Psoas muscle (tissue), 8 donors: Measurements from ENCODE around the gene TOMM6. TPM values are rescaled to one million over a fixed set of nuclear protein-coding genes. Genes with fewer than 3 reads are reported as not detected.
A peak's percentile ranks its signal among the peaks of the same experiment; 100 is the strongest.

Source experiments
- ATAC-seq, 4 donors: fragments of 200-7000 bp; cut with Tn5 transposase; one replicate each; pipeline ENCODE4 v1.9.1; 2020; ENCODE audit warnings: moderate library complexity in 3 of 4, mild to moderate bottlenecking in 2 of 4
- DNase-seq, 2 donors: peaks; one replicate each; pipeline ENCODE4 v3.0.0-alpha.2; 2020
- H3K27ac ChIP-seq: fragments of 200-600 bp; one replicate; pipeline ENCODE4 v1.8.0; 2022
- H3K27me3 ChIP-seq, 3 donors: fragments of 200-600 bp in 1 of 3; one replicate each; pipeline versions ENCODE4 v1.6.1 to v1.8.0; 2013 to 2022; ENCODE audit warnings: low read length in 2 of 3, mild to moderate bottlenecking in 2 of 3, moderate library complexity in 1 of 3; ENCODE audit not compliant: insufficient read depth in 3 of 3
- H3K36me3 ChIP-seq, 2 donors: fragments of 200-600 bp in 1 of 2; one replicate each; pipeline versions ENCODE4 v1.6.1 to v1.8.0; 2013 to 2022; ENCODE audit warnings: low read depth in 1 of 2, mild to moderate bottlenecking in 1 of 2, moderate library complexity in 1 of 2; ENCODE audit not compliant: insufficient read depth in 1 of 2
- H3K4me1 ChIP-seq: fragments of 200-600 bp; one replicate; pipeline ENCODE4 v1.8.0; 2022
- H3K4me3 ChIP-seq: fragments of 200-600 bp; one replicate; pipeline ENCODE4 v1.8.0; 2022; ENCODE audit warnings: mild to moderate bottlenecking
- H3K9me3 ChIP-seq: fragments of 200-600 bp; one replicate; pipeline ENCODE4 v1.8.0; 2022
- WGBS, 3 donors: extraction: QIAGEN DNeasy Blood & Tissue Kit; methylation state at CpG; one replicate each; pipeline versions ENCODE4 v1.1.6 to v1.1.7; 2013; 5-methylcytosine and 5-hydroxymethylcytosine counted together
- intact Hi-C, 2 donors: fragments of 100-400 bp; cut with DNase I; formaldehyde crosslinking; loops; one replicate each; pipeline versions ENCODE4 v1.11.0 to v1.14.2; 2022
- polyA plus RNA-seq, 3 donors: library from polyadenylated mRNA; stranded (reverse); fragments of 200-250 nt; gene quantifications; one replicate each; pipeline ENCODE4 v1.2.3, GENCODE V29; 2013
- total RNA-seq, 4 donors: library from RNA; stranded (reverse); fragmentation: NEBNext Ultra II Directional in 2 of 4; extraction: Animal tissue kit (Norgen Biotek cat#: 25700) in 2 of 4; gene quantifications; one replicate each; pipeline versions ENCODE4 v1.2.1 to v1.2.4, GENCODE V29; 2021 to 2023
- TF ChIP-seq, protein P1 (sequence below): fragments of 200-600 bp; IDR thresholded peaks from one replicate; pipeline ENCODE4 v1.8.0; 2022; ENCODE audit warnings: antibody characterized with exemption
- donor health status: healthy with polysubstance abuse.
- donor health status: DM: no; HTN: no; CAD: no; lungs with moderate emphysema.
- donor health status: Bipolar disorder and iron deficiency.
- donor health status: healthy.
- donor health status: DM: yes; HTN: yes; CAD: no.
- donor health status: DM: no; HTN: no; CAD: no.
- donor health status: DM: no; HTN: no; CAD: no.
- donor health status: DM: yes; HTN: yes; CAD: no.

TOMM6 gene
- total and polyA plus RNA-seq, 7 donors: 156 to 403 (median 181) TPM

DNA sequence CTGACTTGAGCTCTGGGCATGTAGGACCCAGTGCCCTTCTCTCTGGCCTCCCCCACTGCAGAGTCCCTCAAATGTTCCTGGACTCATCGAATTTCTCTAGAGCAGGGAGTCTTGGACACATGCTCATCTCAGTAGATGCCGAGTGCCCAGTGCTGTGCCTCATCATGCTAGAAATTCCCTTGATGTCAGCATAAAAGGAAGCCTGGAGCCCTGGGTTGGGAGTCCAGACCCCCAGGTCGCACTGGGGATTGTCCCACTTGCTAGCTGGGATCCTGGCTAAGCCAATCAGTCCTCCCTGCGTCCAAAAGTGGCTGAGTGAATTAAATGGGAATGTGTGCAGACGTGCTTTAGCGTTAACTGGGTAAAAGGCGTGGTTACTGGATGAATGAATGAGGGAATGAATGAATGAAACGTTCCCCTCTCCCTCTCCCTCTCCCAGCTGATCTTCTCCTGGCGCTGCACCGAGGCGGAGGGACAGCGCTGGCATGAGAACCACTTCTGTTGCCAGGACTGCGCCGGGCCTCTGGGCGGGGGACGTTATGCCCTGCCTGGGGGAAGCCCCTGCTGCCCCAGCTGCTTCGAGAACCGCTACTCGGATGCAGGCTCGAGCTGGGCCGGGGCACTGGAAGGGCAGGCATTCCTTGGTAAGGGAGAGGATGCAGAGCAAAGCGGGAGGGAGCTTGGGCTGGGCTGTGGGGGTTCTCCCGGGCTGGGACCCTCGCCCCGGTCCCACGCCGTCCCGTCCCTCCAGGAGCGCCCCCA lies 1.6 kb upstream of the TOMM6 start:
- no peaks in the 10 kb centered on the region for H3K27me3 ChIP-seq

GRCh38 chr6:41786451-41787218 lies 859 bp upstream of the TOMM6 start:
- H3K4me1 ChIP-seq: peaks cover 30% of the 10 kb centered on the region
- peaks cover 7 to 30% of the 10 kb centered on the region in 2 donors for H3K36me3 ChIP-seq
- ATAC-seq (peak; percentile 88 to 91 (median 90)), DNase-seq (peak; percentile 91 to 94)
- H3K4me3 ChIP-seq: peak overlapping the region; percentile 75
- H3K27ac ChIP-seq: peak overlapping the region; percentile 85
- 0 to 1% (median 0%) methylated on average over 50 to 58 of the region's 58 CpGs for WGBS, 3 donors
- H3K9me3 ChIP-seq: no peaks in the 10 kb centered on the region
- TF ChIP-seq, protein P1, sequence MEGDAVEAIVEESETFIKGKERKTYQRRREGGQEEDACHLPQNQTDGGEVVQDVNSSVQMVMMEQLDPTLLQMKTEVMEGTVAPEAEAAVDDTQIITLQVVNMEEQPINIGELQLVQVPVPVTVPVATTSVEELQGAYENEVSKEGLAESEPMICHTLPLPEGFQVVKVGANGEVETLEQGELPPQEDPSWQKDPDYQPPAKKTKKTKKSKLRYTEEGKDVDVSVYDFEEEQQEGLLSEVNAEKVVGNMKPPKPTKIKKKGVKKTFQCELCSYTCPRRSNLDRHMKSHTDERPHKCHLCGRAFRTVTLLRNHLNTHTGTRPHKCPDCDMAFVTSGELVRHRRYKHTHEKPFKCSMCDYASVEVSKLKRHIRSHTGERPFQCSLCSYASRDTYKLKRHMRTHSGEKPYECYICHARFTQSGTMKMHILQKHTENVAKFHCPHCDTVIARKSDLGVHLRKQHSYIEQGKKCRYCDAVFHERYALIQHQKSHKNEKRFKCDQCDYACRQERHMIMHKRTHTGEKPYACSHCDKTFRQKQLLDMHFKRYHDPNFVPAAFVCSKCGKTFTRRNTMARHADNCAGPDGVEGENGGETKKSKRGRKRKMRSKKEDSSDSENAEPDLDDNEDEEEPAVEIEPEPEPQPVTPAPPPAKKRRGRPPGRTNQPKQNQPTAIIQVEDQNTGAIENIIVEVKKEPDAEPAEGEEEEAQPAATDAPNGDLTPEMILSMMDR: peak; percentile 82
- no peaks in the 10 kb centered on the region for H3K27me3 ChIP-seq
- intact Hi-C loops: loop anchor here (2.0 to 10.0 kb wide), 2 partner anchors 108 to 134 kb away; partner anchors contain the start of genes BYSL (in 2 of the 2), MED20 (in 2 of the 2) and USP49 (in 1 of the 2)

More for the DNA sequence above, 1.6 kb upstream of the TOMM6 start:
- Histone ChIP-seq H3K4me1 (peaks cover 32% of the 10 kb centered on the region), H3K9me3 (no peaks in the 10 kb centered on the region), H3K27ac (peak overlapping the region; percentile 85), H3K36me3 (peaks cover 7 to 22% of the 10 kb centered on the region in 2 donors), H3K4me3 (peak overlapping the region; percentile 75)
- TF ChIP-seq, protein P1: no peak
- DNase-seq: peak; percentile 31 to 60
- intact Hi-C loops: loop anchor here (2.0 to 10.0 kb wide), 2 partner anchors 109 to 135 kb away; partner anchors contain the start of genes BYSL (in 2 of the 2), MED20 (in 2 of the 2) and USP49 (in 1 of the 2)
- no peak for ATAC-seq
- 12 to 19% (median 14%) methylated on average over 27 to 29 of the region's 29 CpGs for WGBS, 3 donors

GRCh38 chr6:41789390-41789724 lies 1.9 kb downstream of the TOMM6 start:
- Histone ChIP-seq H3K27me3 (no peaks in the 10 kb centered on the region), H3K4me1 (peaks cover 30% of the 10 kb centered on the region), H3K4me3 (no peak overlapping the region), H3K27ac (no peak overlapping the region), H3K36me3 (peaks cover 7 to 55% of the 10 kb centered on the region in 2 donors), H3K9me3 (no peaks in the 10 kb centered on the region)
- 54 to 69% (median 65%) methylated on average over 3 of the region's 3 CpGs for WGBS, 3 donors
- DNase-seq (no peak), ATAC-seq (no peak)
- TF ChIP-seq, protein P1: no peak
- intact Hi-C loops: loop anchor here in 1 of 2 donors (10.0 kb wide), 1 partner anchor 105 kb away; the partner anchor contains the start of gene USP49

- no peak for DNase-seq
- peaks cover 7 to 62% of the 10 kb centered on the region in 2 donors for H3K36me3 ChIP-seq
These were observed 2.6 kb downstream of the TOMM6 start for GRCh38 chr6:41790045-41790444.

More at GRCh38 chr6:41790045-41790444, 2.6 kb downstream of the TOMM6 start:
- Histone ChIP-seq H3K27me3 (no peaks in the 10 kb centered on the region), H3K4me3 (no peak overlapping the region), H3K9me3 (no peaks in the 10 kb centered on the region), H3K27ac (no peak overlapping the region), H3K4me1 (peaks cover 30% of the 10 kb centered on the region)
- TF ChIP-seq, protein P1: no peak
- 97 to 100% (median 100%) methylated on average over 1 of the region's 1 CpG for WGBS, 3 donors
- intact Hi-C loops: loop anchor here in 1 of 2 donors (10.0 kb wide), 1 partner anchor 55 kb away; no protein-coding TSS in a partner anchor
- ATAC-seq: no peak
